Stimulated activated CD8-positive, alpha-beta memory T cell treated with anti-CD3 and anti-CD28 coated beads, Interleukin-7, amount 100 ng/mL, for 1 hour (primary cell): ENCODE measurements around the gene CTXND2.
"Not testable (repeated sequence)": the region's sequence is repeated elsewhere in the genome, so short reads cannot be mapped to it uniquely, and the experiment has no call there.

Experiments
- DNase-seq, 2 donors: peaks; one replicate each; pipeline ENCODE4 v3.0.0-alpha.2; 2020; ENCODE audit warnings: low read depth in 2 of 2

Gene CTXND2

DNA sequence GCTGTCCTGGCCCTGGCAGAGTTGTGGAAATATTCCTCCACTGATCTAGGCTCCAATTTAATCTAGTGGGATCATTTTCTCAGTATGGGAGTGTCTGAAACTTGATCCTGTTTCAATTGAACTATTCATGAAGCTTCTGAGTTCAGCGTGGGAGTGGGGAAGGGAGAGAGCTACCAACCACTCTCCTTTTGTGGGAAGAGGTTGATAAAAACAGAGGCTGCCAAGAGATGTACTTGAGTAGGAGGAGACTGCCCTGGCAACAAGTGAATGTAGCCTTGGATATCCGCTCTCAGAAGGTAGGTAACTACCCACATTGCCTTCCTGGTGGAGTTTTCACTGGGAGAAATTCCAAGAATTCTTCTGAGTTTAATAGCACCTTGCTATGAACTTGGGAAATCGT lies at the start of gene CTXND2:
TSS of gene CTXND2 (plus strand) at position 119 of the 400 bp plus-strand sequence. CDS start 25,179 bp downstream, outside the sequence.
- no peak for DNase-seq

DNA sequence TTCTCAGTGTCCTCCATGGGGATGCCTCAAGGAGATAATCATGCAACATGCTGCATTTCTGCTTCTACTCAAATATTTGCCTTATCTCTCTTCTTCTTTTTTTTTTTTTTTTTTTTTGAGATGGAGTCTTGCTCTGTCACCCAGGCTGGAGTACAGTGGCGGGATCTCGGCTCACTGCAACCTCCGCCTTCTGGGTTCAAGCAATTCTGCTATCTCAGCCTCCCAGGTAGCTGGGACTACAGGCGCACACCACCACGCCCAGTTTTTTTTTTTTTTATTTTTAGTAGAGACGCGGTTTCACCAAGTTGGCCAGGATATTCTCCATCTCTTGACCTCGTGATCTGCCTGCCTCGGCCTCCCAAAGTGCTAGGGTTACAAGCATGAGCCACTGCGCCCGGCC lies 46.1 kb upstream of the CTXND2 start:
- not testable (repeated sequence) for DNase-seq

DNA sequence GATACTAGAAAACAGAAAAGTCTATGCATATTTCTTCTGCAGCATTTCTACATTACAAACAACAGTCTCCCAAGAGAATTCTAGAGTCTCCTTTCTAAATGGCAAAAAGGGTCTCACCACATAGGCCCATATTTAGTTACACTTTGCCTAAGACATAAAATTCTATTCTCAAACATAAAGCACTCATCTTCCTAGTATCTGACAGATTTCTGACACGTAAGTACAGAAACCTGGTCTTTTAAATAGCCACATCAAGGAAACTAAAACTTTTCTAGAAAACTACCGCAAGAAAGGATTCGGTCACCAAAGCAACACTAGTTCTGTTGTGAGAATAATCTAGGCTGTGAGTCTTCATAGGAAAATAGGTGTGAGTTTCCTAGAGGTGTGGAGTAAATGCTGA lies 45.3 kb upstream of the CTXND2 start:
- DNase-seq, result no peak

DNA sequence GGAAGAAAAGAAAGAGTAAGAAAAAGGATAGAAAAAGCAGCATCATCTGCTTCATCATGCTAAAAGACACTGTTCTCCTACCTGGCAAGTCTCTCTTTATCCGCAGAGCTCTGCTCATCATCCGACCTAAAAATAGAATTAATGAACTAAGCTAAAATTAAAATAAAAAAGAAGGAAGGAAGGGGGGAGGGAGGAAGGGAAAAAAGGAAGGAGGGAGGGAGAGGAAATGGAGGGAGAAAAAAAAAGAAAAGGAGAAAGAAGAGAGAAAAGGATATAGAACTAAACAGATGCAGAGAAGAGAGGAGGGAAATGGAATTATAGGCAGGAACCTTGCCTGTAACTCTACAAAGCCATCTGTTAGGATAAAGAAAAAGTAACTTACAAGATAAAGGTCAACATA lies 44.6 kb upstream of the CTXND2 start:
- DNase-seq, result no peak

DNA sequence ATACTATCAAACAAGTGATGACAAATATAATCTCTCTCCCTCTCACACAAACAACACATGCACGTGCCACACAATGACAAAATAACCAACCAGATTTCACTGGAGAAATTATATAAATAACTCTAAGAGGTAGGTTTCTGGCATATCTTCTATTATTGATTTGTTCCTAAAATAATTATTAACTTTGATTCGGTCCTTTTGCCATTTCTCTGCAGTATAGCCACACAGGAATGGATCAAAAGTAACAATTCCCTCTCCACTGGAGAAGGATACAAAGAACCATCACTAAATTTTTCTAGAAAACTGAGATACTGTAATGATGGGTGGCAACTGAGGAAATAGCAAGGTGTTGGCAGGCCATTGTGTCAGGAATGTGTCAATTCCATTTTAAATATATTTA lies 44.0 kb upstream of the CTXND2 start:
- DNase-seq, result no peak

DNA sequence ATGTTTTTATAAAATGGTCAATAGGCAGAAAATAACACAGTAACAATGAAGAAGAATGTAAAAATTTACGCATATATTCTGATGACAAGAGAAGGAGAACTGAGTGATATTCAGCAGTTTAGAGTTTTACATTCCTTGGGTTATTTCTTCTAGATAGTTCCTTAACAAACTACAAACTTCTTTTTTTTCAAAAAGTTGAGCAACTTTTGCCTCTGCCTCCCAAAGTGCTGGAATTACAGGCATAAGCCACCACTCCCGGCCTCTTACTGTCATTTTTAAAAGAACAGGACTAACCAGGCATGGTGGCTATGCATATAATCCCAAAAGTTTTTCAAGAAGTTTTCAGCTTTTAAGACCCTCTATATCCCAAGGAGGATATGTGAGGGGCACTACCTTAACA lies 43.5 kb upstream of the CTXND2 start:
- no peak for DNase-seq

DNA sequence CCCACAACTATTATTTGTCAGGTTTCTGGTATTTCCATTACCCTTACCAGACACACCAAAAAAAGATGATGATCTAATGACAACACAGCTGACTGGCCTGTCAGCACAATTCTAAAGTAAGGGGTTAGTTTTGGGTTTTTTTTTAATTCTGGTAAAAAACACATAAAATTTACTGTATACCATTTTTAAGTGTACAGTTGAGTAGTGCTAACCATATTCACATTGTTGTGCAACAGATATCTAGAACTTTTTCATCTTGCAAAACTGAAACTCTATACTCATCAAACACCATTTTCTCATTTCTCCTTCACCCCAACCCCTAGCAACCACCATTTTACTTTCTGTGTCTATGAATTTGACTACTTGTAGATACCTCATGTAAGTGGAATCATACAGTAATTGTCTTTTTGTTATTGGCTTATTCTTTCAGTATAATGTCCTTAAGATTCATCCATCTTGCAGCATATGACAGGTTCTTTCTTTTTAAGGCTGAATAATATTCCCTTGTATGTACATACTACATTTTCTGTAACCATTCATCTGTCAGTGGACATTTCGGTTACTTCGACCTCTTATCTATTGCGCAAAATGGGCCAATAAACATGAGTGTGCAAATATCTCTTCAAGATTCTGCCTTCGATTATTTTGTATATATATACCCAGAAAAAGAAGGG lies 40.3 kb upstream of the CTXND2 start:
- no peak for DNase-seq

DNA sequence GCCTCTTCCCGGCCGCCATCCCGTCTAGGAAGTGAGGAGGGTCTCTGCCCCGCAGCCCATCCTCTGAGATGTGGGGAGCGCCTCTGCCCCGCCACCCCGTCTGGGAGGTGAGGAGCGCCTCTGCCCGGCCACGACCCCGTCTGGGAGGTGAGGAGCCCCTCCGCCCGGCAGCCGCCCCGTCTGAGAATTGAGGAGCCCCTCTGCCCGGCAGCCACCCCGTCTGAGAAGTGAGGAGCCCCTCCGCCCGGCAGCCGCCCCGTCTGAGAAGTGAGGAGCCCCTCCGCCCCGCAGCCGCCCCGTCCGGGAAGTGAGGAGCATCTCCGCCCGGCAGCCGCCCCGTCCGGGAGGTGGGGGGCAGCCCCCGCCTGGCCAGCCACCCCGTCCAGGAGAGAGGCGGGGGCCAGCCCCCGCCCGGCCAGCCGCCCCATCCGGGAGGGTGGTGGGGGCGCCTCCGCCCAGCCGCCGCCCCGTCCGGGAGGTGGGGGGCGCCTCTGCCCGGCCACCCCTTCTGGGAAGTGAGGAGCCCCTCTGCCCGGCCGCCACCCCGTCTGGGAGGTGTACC lies 36.1 kb upstream of the CTXND2 start:
- not testable (repeated sequence) for DNase-seq

DNA sequence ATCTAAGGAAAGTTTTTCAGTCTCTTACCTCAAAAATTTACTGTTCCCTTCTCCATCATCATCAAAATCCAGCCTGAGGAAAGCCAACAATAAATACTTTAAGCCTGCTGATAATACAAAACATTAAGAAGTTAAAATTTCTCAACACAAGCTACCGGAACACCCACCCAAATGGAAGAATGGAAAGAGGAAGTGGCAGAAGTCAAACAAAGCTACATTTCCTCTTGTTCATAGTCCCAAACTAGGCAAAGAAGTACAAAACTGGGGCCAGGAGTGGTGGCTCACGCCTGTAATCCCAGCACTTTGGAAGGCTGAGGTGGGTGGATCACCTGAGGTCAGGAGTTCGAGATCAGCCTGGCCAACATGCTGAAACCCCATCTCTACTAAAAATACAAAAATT lies 34.2 kb upstream of the CTXND2 start:
- not testable (repeated sequence) for DNase-seq

DNA sequence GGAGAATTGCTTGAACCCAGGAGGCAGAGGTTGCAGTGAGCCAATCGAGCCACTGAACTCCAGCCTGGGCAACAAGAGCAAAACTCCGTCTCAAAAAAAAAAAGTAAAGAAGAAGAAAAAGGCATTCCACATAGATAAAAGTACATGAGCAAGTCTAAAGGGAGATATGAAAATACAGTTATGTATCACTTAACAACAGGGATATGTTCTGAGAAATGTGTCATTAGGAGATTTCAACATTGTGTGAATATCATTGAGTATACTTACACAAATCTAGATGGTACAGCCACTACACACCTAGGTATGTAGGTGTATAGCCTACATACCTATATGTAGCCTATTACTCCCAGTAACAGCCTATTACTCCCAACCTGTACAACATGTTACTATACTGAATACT lies 23.2 kb upstream of the CTXND2 start:
- no peak for DNase-seq

DNA sequence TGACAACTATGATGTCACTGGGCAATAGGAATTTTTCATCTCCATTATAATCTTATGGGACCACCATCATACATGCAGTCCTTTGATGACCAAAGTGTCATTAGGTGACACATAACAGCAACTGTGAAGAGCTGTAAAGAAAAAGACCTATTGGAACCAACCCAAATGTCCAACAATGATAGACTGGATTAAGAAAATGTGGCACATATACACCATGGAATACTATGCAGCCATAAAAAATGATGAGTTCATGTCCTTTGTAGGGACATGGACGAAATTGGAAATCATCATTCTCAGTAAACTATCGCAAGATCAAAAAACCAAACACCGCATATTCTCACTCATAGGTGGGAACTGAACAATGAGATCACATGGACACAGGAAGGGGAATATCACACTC lies 22.7 kb upstream of the CTXND2 start:
- DNase-seq, result not testable (repeated sequence)

DNA sequence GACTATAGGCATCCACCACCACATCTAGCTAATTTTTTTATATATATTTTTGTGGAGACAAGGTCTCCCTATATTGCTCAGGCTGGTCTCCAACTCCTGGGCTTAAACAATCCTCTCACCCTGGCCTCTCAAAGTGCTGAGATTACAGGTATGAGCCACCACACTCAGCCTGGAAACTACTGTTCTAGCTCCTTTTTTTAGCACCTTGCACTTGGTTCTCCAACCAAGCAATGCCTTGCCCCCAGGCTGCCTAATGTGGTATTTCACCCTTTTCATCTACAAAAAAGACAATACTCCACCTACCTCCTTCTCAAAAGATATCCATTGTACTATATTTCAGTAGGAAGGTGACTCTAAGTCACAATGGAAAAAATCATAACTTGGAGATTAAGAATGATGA lies 17.3 kb upstream of the CTXND2 start:
- DNase-seq, result no peak

DNA sequence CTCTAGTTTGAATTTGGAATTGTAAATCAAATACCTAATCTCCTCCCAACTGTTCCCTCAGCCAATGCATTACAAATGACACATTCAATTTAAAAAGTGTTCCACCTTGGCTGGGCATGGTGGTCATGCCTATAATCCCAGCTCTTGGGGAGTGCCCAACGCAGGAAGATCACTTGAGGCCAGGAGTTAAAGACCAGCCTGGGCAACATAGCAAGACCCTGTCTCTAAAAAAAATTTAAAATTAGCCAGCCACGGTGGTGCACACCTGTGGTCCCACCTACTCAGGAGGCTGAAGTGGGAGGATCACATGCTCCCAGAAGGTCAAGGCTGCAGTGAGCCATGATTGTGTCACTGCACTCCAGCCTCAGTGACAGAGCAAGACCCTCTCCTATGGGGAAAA lies 14.4 kb upstream of the CTXND2 start:
- DNase-seq, result no peak

DNA sequence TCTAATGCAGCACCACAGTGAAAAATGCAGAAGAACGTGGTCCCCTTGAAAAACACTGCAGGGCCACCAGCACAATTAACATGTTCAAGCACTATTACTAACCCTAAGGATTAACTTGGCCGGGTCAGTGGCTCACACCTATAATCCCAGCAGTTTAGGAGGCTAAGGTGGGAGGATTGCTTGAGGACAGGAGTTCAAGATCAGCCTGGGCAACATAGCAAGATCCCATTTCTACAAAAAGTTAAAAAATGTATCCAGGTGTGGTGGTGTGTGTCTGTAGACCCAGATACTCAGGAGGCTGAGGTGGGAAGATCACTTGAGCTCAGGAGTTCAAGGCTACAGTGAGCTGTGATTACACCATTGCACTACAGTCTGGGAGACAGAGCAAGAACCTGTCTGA lies 13.4 kb upstream of the CTXND2 start:
- DNase-seq, result no peak

DNA sequence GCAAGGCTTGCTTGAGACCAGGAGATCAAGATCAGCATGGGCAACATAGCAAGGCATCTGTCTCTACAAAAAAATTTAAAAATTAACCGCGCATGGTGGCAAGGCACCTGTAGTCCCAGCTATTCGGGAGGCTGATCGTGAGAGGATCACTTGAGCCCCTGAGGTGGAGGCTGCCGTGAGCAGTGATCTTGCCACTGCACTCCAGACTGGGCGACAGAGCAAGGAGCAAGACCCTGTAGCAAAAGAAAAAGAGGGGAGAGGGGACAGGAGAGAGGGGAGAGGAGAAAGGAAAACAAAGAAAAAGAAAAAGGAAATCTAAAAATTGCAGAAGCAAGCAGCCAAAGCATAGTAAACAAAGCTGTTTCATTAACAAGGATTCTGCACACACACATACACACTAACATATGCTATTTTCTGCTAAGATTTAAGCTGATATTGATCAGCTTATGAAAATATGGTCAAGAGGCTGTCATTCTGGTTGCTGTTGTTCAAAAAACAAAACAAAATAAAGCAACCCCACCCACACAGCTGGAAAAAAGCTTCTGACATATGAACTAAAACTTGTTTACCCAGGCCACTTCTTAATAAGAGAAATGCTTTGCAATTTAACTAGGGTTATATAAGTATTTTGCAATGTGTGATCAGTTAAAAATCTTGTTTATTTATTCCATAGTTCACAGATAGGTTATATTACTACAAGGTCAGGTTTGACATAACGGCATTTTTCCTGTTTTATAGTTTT lies 12.3 kb upstream of the CTXND2 start:
- DNase-seq, result no peak

DNA sequence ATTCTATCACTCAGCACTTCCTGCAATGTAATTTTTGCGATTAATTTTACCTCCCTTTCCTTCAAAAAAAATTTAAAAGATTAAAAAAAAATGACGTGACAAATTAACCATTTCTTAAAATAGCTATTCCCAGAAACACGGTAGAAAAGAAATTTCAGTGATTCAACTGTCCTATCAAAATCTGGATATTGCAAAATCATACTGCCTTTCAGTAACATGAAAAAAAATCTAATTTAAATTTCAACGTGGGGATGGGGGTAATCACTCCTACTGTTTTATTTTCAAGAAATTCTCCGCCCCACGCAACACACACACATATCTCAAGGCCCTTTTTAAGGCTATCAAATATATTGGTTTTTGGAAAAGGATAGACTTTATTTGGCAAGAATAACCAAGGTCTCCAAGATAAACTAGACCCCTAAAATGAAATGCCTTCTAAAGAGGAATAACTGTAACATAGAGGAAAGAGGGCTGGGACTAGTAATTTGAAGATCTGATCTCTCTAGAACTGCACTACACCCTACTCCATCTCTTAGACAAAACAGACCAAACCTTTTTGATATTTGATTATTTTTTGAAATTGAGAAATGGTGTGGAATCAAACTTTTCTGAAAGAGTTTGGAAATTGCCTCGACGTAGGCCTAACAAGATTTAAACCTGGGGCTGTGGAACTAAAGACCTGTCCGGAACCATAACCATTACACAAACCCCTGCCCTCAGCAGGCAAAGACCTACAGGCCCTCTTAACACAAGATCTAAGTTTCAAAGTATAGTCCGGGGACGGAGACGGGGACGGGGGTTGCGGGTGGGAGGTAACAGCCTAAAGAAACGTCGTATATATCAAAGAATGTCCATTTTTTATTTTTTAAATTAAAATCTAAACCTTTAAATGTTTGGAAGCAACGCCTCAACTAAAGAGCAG lies 11.5 kb upstream of the CTXND2 start:
- DNase-seq, result no peak

DNA sequence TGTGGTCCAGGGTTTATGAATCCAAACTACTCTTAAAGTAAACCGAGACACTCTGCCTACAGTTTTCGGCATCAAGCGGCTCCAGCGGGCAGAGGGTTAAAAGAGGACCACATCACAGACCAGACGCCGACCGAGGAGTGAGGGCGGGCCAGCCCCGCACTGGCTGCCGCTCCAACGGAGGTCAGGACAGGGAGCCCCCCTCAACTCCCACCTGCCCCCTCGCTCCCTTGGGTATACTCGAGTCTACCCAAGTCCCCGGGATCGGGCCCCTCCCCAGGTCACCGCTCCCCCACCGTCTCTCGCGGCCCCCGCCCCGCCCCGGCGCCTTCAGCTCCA lies 10.8 kb upstream of the CTXND2 start:
- DNase-seq, result no peak

DNA sequence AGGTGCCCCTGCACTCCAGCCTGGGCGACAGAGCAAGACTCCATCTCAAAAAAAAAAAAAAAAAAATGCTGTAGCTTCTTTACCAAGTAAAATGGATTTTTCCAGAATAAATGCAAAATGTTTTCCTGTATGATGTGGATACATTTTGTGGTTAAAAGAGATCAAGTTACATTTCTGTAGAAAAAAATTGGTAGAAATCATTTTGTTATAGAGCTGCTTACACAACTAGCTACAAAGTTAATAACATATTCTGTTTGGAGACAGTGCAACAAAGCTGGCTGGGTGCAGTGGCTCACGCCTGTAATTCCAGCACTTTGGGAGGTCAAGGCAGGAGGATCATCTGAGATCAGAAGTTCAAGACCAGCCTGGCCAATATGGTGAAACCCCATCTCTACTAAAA lies 8.0 kb upstream of the CTXND2 start:
- DNase-seq, result not testable (repeated sequence)

DNA sequence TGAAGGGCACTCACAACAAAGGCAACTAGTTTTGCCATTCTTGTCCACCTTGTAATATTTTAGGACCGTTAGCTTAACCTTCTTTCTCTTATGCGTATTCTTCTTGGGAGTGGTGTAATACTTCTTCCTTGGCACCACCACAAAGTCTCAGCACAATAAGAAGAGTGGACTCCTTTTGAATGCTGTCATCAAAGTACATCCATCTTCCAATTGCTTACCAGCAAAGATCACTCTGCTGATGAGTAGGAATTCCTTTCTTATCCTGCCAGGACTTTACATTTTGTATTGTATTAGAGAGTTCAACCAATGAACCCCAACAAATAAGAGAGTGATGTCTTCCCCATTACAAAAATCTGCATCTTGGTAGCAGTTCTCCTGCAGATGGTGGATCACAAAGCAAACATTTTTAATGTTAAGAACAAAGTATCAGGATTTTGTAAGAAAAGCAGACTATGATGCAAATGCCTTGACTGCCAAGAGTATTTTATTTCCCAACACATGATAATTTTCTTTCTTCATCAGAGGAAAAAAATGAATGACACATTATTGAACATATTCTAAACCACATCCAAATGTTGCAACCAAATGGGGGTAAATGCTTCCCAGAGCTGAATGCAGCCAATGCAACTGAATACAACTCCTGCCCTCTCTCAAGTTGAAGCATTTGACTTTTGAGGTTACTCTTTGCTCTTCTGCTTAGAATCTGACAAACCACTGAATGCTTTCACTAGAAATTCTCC lies 5.4 kb upstream of the CTXND2 start:
- no peak for DNase-seq

DNA sequence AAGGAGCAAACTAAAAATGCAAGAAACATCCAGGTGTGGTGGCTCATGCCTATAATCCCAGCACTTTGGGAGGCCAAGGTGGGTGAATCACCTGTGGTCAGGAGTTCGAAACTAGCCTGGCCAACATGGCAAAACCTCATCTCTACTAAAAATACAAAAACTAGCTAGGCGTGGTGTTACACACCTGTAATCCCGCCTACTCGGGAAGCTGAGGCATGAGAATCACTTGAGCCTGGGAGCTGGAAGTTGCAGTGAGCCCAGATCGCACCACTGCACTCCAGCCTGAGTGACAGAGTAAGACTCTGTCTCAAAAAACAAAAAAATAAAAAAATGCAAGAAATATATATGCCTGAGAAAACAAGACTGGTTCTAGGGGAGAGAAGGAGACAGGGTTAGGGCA lies 3.8 kb upstream of the CTXND2 start:
- not testable (repeated sequence) for DNase-seq

DNA sequence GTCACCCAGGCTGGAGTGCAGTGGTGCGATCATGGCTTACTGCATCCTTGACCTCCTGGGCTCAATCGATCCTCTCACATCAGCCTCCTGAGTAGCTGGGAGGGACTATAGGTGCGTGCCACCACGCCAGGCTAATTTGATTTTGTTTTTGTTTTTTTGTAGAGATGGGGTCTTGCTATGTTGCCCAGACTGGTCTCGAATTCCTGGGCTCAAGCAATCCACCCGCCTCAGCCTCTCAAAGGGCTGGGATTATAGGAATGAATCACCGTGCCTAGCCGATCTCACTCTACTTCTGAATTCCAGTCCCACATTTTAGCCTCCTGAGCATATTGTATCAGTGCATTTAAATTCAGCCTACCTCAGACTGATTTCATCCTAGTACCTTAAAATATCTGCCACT lies 1.8 kb downstream of the CTXND2 start:
- DNase-seq, result no peak

DNA sequence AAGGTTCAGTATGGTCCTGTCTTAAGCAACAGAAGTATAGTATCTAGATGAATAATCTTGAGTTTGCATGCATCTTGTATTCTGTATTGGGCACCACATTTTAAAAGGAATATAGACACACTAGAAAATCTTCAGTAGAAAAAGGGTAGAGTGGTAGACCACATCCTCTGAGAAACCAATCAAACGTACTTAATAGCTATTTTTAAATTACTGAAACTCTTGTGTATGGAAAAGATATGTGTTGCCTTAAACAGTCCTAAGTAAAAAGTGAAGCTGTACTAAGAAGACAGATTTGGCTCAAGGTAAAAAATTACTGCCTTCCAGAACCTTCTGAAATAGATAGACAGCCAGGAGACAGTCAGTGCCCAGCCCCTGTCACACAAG lies 3.1 kb downstream of the CTXND2 start:
- DNase-seq, result no peak
